H1 (cell line): ENCODE results near the gene CAPN10. TPM values are rescaled to one million over a fixed set of nuclear protein-coding genes. Genes with fewer than 3 reads are reported as not detected.

Source experiments
- CREB1 ChIP-seq: IDR thresholded peaks from 2 replicates; pipeline ENCODE4 v1.6.1; 2012; ENCODE audit warnings: inconsistent platforms
- NANOG ChIP-seq: IDR thresholded peaks from 2 replicates; pipeline ENCODE4 v1.6.1; 2011; ENCODE audit warnings: low read length, low read depth, mild to moderate bottlenecking, inconsistent platforms; ENCODE audit not compliant: insufficient read depth, poor library complexity, severe bottlenecking
- SP4 ChIP-seq: IDR thresholded peaks from 2 replicates; pipeline ENCODE4 v1.6.1; 2012; ENCODE audit warnings: low read length, inconsistent platforms
- SRF ChIP-seq: IDR thresholded peaks from 2 replicates; pipeline ENCODE4 v1.6.1; 2011; ENCODE audit warnings: mild to moderate bottlenecking, low read depth, low read length, moderate library complexity
- polyA plus RNA-seq, 7 experiments: library from polyadenylated mRNA; depleted of rRNA in 3 of 7; stranded (reverse) in 5 of 7; unstranded in 2 of 7; fragments of >200 nt in 5 of 7; fragments of 200-250 nt in 2 of 7; gene quantifications; 1 replicate in 5 of 7; 2 replicates in 1 of 7; 4 replicates in 1 of 7; pipeline versions ENCODE4 v1.2.1 to v1.2.3, GENCODE V29; 2011 to 2013; ENCODE audit warnings: missing spikeins in 2 of 7, mixed read lengths in 2 of 7
- total RNA-seq: library from RNA; stranded (reverse); fragmentation: NEBNext Ultra II Directional; extraction: Animal tissue kit (Norgen Biotek cat#: 25700); gene quantifications from 2 replicates; pipeline ENCODE4 v1.2.1, GENCODE V29; 2021
- TF ChIP-seq, protein P1 (sequence below): IDR thresholded peaks from 2 replicates; pipeline ENCODE4 v1.6.1; 2012; ENCODE audit warnings: low read length, inconsistent platforms
- TF ChIP-seq, protein P2 (sequence below), 3 experiments: IDR thresholded peaks; 1 replicate in 2 of 3; 2 replicates in 1 of 3; pipeline versions ENCODE4 v1.5.1 to v1.6.1; 2011; ENCODE audit warnings: low read length in 3 of 3, mild to moderate bottlenecking in 3 of 3, inconsistent platforms in 2 of 3, low read depth in 1 of 3, moderate library complexity in 1 of 3; ENCODE audit not compliant: insufficient read depth in 1 of 3; ENCODE audit errors: control extremely low read depth in 1 of 3

CAPN10 gene
- total and polyA plus RNA-seq, 2 of the 8 experiments (the other 6 are each of a cell fraction or from before 2014, with no cell fraction given): 30.7 to 39.8 TPM

- TF ChIP-seq, protein P1, sequence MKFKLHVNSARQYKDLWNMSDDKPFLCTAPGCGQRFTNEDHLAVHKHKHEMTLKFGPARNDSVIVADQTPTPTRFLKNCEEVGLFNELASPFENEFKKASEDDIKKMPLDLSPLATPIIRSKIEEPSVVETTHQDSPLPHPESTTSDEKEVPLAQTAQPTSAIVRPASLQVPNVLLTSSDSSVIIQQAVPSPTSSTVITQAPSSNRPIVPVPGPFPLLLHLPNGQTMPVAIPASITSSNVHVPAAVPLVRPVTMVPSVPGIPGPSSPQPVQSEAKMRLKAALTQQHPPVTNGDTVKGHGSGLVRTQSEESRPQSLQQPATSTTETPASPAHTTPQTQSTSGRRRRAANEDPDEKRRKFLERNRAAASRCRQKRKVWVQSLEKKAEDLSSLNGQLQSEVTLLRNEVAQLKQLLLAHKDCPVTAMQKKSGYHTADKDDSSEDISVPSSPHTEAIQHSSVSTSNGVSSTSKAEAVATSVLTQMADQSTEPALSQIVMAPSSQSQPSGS: no peak
- TF ChIP-seq SP4: no peak
- TF ChIP-seq, protein P2, sequence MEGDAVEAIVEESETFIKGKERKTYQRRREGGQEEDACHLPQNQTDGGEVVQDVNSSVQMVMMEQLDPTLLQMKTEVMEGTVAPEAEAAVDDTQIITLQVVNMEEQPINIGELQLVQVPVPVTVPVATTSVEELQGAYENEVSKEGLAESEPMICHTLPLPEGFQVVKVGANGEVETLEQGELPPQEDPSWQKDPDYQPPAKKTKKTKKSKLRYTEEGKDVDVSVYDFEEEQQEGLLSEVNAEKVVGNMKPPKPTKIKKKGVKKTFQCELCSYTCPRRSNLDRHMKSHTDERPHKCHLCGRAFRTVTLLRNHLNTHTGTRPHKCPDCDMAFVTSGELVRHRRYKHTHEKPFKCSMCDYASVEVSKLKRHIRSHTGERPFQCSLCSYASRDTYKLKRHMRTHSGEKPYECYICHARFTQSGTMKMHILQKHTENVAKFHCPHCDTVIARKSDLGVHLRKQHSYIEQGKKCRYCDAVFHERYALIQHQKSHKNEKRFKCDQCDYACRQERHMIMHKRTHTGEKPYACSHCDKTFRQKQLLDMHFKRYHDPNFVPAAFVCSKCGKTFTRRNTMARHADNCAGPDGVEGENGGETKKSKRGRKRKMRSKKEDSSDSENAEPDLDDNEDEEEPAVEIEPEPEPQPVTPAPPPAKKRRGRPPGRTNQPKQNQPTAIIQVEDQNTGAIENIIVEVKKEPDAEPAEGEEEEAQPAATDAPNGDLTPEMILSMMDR (IDR thresholded peaks at IDR 0.05; ENCODE audit: control extremely low read depth in 1 of 3, insufficient read depth in 1 of 3, low read depth in 1 of 3, low read length in 3 of 3): no peak
- TF ChIP-seq CREB1: no peak
- TF ChIP-seq NANOG: no peak
- no peak for TF ChIP-seq SRF
Observed at GRCh38 chr2:240626531-240627300, 40.2 kb downstream of the CAPN10 start (continued).
